H9 (cell line): ENCODE results near the gene CCDC85B. TPM values are rescaled to one million over a fixed set of nuclear protein-coding genes. Genes with fewer than 3 reads are reported as not detected.

Experiments
- DNase-seq: peaks from one replicate; pipeline ENCODE4 v3.0.0-alpha.2; 2017
- H2AFZ ChIP-seq: one replicate; pipeline ENCODE4 v1.6.1; 2013; ENCODE audit warnings: mild to moderate bottlenecking, low read length, control low read depth, moderate library complexity
- H2AK5ac ChIP-seq: 2 replicates; pipeline ENCODE4 v1.6.1; 2013; ENCODE audit warnings: low read length, control low read depth, mixed read lengths; ENCODE audit not compliant: insufficient read length
- H2BK120ac ChIP-seq: one replicate; pipeline ENCODE4 v1.6.1; 2013; ENCODE audit warnings: low read depth, mild to moderate bottlenecking, low read length, control low read depth, inconsistent platforms; ENCODE audit not compliant: poor library complexity, severe bottlenecking
- H2BK12ac ChIP-seq: 2 replicates; pipeline ENCODE4 v1.6.1; 2013; ENCODE audit warnings: low read length, control low read depth, mixed read lengths, low read depth; ENCODE audit not compliant: insufficient read length
- H2BK15ac ChIP-seq: 2 replicates; pipeline ENCODE4 v1.6.1; 2013; ENCODE audit warnings: low read depth, low read length, control low read depth
- H2BK20ac ChIP-seq: one replicate; pipeline ENCODE4 v1.6.1; 2013; ENCODE audit warnings: low read depth, mild to moderate bottlenecking, low read length, control low read depth, inconsistent platforms; ENCODE audit not compliant: poor library complexity, severe bottlenecking
- H2BK5ac ChIP-seq: 2 replicates; pipeline ENCODE4 v1.6.1; 2013; ENCODE audit warnings: low read length, control low read depth, mixed read lengths; ENCODE audit not compliant: insufficient read length
- H3K14ac ChIP-seq: 2 replicates; pipeline ENCODE4 v1.6.1; 2013; ENCODE audit warnings: low read length, control low read depth; ENCODE audit not compliant: insufficient read depth
- H3K18ac ChIP-seq: 2 replicates; pipeline ENCODE4 v1.6.1; 2013; ENCODE audit warnings: low read depth, mild to moderate bottlenecking, mixed read lengths, low read length, control low read depth; ENCODE audit not compliant: insufficient read length
- H3K23ac ChIP-seq: 2 replicates; pipeline ENCODE4 v1.6.1; 2013; ENCODE audit warnings: low read length, control low read depth, mixed read lengths, low read depth; ENCODE audit not compliant: insufficient read length
- H3K23me2 ChIP-seq: 2 replicates; pipeline ENCODE4 v1.6.1; 2013; ENCODE audit warnings: low read depth, mild to moderate bottlenecking, mixed read lengths, low read length, control low read depth; ENCODE audit not compliant: insufficient read length, poor library complexity, severe bottlenecking
- H3K27ac ChIP-seq: 2 replicates; pipeline ENCODE4 v1.5.1; 2013; ENCODE audit warnings: low read length, control low read depth, mixed read lengths, low read depth; ENCODE audit not compliant: insufficient read length
- H3K27me3 ChIP-seq: 2 replicates; pipeline ENCODE4 v1.6.1; 2013; ENCODE audit warnings: low read length, control low read depth, inconsistent platforms; ENCODE audit not compliant: insufficient read depth
- H3K4ac ChIP-seq: 2 replicates; pipeline ENCODE4 v1.6.1; 2013; ENCODE audit warnings: low read depth, mild to moderate bottlenecking, control low read depth, inconsistent platforms, low read length, moderate library complexity
- H3K4me1 ChIP-seq: 2 replicates; pipeline ENCODE4 v1.6.1; 2013; ENCODE audit warnings: low read length, control low read depth, inconsistent platforms; ENCODE audit not compliant: insufficient read depth
- H3K4me2 ChIP-seq: 2 replicates; pipeline ENCODE4 v1.6.1; 2013; ENCODE audit warnings: low read length, control low read depth, mixed read lengths; ENCODE audit not compliant: insufficient read length, insufficient read depth
- H3K56ac ChIP-seq: 2 replicates; pipeline ENCODE4 v1.6.1; 2013; ENCODE audit warnings: low read depth, mild to moderate bottlenecking, mixed read lengths, low read length, control low read depth; ENCODE audit not compliant: insufficient read length
- H3K79me1 ChIP-seq: 2 replicates; pipeline ENCODE4 v1.6.1; 2013; ENCODE audit warnings: low read depth, mild to moderate bottlenecking, moderate library complexity, low read length, control low read depth, inconsistent platforms; ENCODE audit not compliant: insufficient read depth, poor library complexity, severe bottlenecking
- H3K79me2 ChIP-seq: 2 replicates; pipeline ENCODE4 v1.6.1; 2013; ENCODE audit warnings: low read length, control low read depth, inconsistent platforms; ENCODE audit not compliant: insufficient read depth
- H3K9ac ChIP-seq: 2 replicates; pipeline ENCODE4 v1.6.1; 2013; ENCODE audit warnings: low read length, control low read depth, mixed read lengths; ENCODE audit not compliant: insufficient read length; ENCODE audit errors: extremely low read depth
- H3K9me3 ChIP-seq: one replicate; pipeline ENCODE4 v1.6.1; 2013; ENCODE audit warnings: low read depth, low read length, inconsistent platforms; ENCODE audit not compliant: control insufficient read depth
- H3T11ph ChIP-seq: one replicate; pipeline ENCODE4 v1.6.1; 2013; ENCODE audit warnings: mild to moderate bottlenecking, low read length, control low read depth, inconsistent platforms
- H4K20me1 ChIP-seq: one replicate; pipeline ENCODE4 v1.6.1; 2013; ENCODE audit not compliant: control insufficient read depth, insufficient read length, insufficient read depth
- H4K5ac ChIP-seq: 2 replicates; pipeline ENCODE4 v1.6.1; 2013; ENCODE audit warnings: low read depth, mild to moderate bottlenecking, mixed read lengths, low read length, control low read depth; ENCODE audit not compliant: insufficient read length
- H4K8ac ChIP-seq: replicated peaks from 2 replicates; pipeline ENCODE4 v1.6.1; 2013; ENCODE audit warnings: low read length, control low read depth, mixed read lengths, low read depth; ENCODE audit not compliant: insufficient read length
- H4K91ac ChIP-seq: 2 replicates; pipeline ENCODE4 v1.6.1; 2013; ENCODE audit warnings: low read depth, mild to moderate bottlenecking, moderate library complexity, mixed read lengths, low read length, control low read depth; ENCODE audit not compliant: insufficient read length
- H3K27ac Mint-ChIP-seq, 3 experiments: 2 replicates in 2 of 3; 3 replicates in 1 of 3; pipeline ENCODE4 v1.8.0; 2020 to 2021; ENCODE audit warnings: mixed read lengths in 3 of 3, mild to moderate bottlenecking in 1 of 3, moderate library complexity in 1 of 3
- H3K27me3 Mint-ChIP-seq: 2 replicates; pipeline ENCODE4 v1.8.0; 2021; ENCODE audit warnings: low read depth, mild to moderate bottlenecking, moderate library complexity, mixed read lengths
- H3K36me3 Mint-ChIP-seq, 3 experiments: 2 replicates in 2 of 3; 3 replicates in 1 of 3; pipeline ENCODE4 v1.8.0; 2020 to 2021; ENCODE audit warnings: low read depth in 3 of 3, mixed read lengths in 3 of 3; ENCODE audit not compliant: insufficient read depth in 1 of 3
- H3K4me1 Mint-ChIP-seq, 2 experiments: 2 replicates each; pipeline ENCODE4 v1.8.0; 2020; ENCODE audit warnings: mixed read lengths in 2 of 2
- H3K4me3 Mint-ChIP-seq, 2 experiments: 2 replicates in 1 of 2; 3 replicates in 1 of 2; pipeline ENCODE4 v1.8.0; 2020 to 2021; ENCODE audit warnings: mild to moderate bottlenecking in 2 of 2, mixed read lengths in 2 of 2, moderate library complexity in 1 of 2
- H3K9me3 Mint-ChIP-seq, 2 experiments: 2 replicates in 1 of 2; 3 replicates in 1 of 2; pipeline ENCODE4 v1.8.0; 2020; ENCODE audit warnings: mild to moderate bottlenecking in 2 of 2, mixed read lengths in 2 of 2, moderate library complexity in 1 of 2
- WGBS: extraction: QIAGEN DNeasy Blood & Tissue Kit; methylation state at CpG from one replicate; pipeline ENCODE4 v1.1.7; 2013; ENCODE audit warnings: missing lambda C conversion rate, low lambda C conversion rate, mixed read lengths; ENCODE audit not compliant: insufficient read length; ENCODE audit errors: extremely low coverage; 5-methylcytosine and 5-hydroxymethylcytosine counted together
- total RNA-seq: library from RNA; stranded (reverse); gene quantifications from 2 replicates; pipeline ENCODE4 v1.2.1, GENCODE V29; 2021
- TF ChIP-seq, protein P1 (sequence below): fragments of 200-600 bp; sonication (generic); conservative IDR thresholded peaks from 3 replicates; pipeline ENCODE4 v1.8.0; 2021; ENCODE audit warnings: antibody characterized with exemption, mild to moderate bottlenecking

Gene CCDC85B
- total RNA-seq, 1 experiment from 2014 or later, result 23.3 TPM

DNA sequence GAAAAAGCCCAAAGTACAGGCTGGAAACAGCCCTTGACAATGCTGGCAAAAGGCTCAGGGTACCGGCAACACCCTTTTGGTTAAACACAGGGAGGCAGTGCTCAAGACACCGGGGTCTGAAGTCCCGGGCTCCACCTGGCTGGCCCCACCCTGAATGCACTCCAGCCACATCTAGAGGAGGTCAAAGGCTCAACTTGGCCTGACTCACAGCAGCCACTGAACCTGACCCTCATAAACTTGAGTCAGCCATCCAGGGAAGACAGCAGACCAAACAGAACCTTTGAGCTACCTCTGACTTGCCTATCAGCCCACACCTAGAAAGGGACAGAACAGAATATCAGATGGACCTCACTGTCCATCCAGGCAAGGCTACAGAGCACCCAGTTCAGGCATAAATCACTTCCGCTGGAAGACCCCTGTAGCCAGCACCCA, 36.3 kb upstream of the CCDC85B start:
- no peak overlapping the region for H4K5ac ChIP-seq
- peaks cover 3 to 7% of the 10 kb centered on the region in 2 experiments; a peak in 2 of 5 replicates for H3K9me3 Mint-ChIP-seq
- H3K27ac ChIP-seq, result no peak overlapping the region
- no peaks in the 10 kb centered on the region for H3K9me3 ChIP-seq
- H2AFZ ChIP-seq, result no peak overlapping the region
- peak overlapping the region in 2 of 3 experiments; percentile 27 to 28; a peak in 2 of 7 replicates for H3K27ac Mint-ChIP-seq
- no peak overlapping the region for H2BK5ac ChIP-seq
- H2AK5ac ChIP-seq, result no peak overlapping the region
- H3T11ph ChIP-seq, result no peak overlapping the region
- TF ChIP-seq, protein P1, sequence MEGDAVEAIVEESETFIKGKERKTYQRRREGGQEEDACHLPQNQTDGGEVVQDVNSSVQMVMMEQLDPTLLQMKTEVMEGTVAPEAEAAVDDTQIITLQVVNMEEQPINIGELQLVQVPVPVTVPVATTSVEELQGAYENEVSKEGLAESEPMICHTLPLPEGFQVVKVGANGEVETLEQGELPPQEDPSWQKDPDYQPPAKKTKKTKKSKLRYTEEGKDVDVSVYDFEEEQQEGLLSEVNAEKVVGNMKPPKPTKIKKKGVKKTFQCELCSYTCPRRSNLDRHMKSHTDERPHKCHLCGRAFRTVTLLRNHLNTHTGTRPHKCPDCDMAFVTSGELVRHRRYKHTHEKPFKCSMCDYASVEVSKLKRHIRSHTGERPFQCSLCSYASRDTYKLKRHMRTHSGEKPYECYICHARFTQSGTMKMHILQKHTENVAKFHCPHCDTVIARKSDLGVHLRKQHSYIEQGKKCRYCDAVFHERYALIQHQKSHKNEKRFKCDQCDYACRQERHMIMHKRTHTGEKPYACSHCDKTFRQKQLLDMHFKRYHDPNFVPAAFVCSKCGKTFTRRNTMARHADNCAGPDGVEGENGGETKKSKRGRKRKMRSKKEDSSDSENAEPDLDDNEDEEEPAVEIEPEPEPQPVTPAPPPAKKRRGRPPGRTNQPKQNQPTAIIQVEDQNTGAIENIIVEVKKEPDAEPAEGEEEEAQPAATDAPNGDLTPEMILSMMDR, result no peak
- H4K8ac ChIP-seq, result no peak overlapping the region
- H4K20me1 ChIP-seq, result no peaks in the 10 kb centered on the region
- H3K27me3 Mint-ChIP-seq, result peaks cover 8% of the 10 kb centered on the region
- H3K27me3 ChIP-seq, result no peaks in the 10 kb centered on the region
- H3K4me2 ChIP-seq, result no peak overlapping the region
- no peak overlapping the region for H3K23ac ChIP-seq
- H2BK20ac ChIP-seq, result no peak overlapping the region
- no peak overlapping the region for H3K14ac ChIP-seq
- peaks cover 3% of the 10 kb centered on the region for H3K79me1 ChIP-seq
- no peak overlapping the region for H3K4ac ChIP-seq
- H4K91ac ChIP-seq, result no peak overlapping the region
- H2BK15ac ChIP-seq, result no peak overlapping the region
- peaks cover 22 to 28% of the 10 kb centered on the region in 2 experiments for H3K4me1 Mint-ChIP-seq
- no peak overlapping the region for H3K18ac ChIP-seq
- DNase-seq, result peak; percentile 19
- H3K4me1 ChIP-seq, result no peaks in the 10 kb centered on the region
- peaks cover 14% of the 10 kb centered on the region; the same call in 1 of the 2 replicates for H3K79me2 ChIP-seq
- H3K36me3 Mint-ChIP-seq, result peaks cover 47 to 58% (median 50%) of the 10 kb centered on the region in 3 experiments
- H2BK120ac ChIP-seq, result no peak overlapping the region
- H3K23me2 ChIP-seq, result peaks cover 14% of the 10 kb centered on the region
- H3K4me3 Mint-ChIP-seq, result peak overlapping the region; percentile 36 to 67; a peak in 3 of 5 replicates
- H2BK12ac ChIP-seq, result no peak overlapping the region
- no peak overlapping the region for H3K9ac ChIP-seq
- no CpG with 5 or more reads among the region's 4 CpGs for WGBS
- H3K56ac ChIP-seq, result no peak overlapping the region
